Endothelial cell (in vitro differentiated cells): ENCODE results near the gene NSMCE4A. TPM values are rescaled to one million over a fixed set of nuclear protein-coding genes. Genes with fewer than 3 reads are reported as not detected.
A peak's percentile ranks its signal among the peaks of the same experiment; 100 is the strongest.
"Not testable (repeated sequence)": the region's sequence is repeated elsewhere in the genome, so short reads cannot be mapped to it uniquely, and the experiment has no call there.

Experiments used
- DNase-seq: peaks from one replicate; pipeline ENCODE4 v3.0.0; 2021; ENCODE audit warnings: low spot score
- H3K27ac Mint-ChIP-seq: one replicate; pipeline ENCODE4 v1.8.0; 2021; ENCODE audit warnings: mixed read lengths, inconsistent platforms; ENCODE audit not compliant: unreplicated experiment
- H3K27me3 Mint-ChIP-seq: one replicate; pipeline ENCODE4 v1.8.0; 2021; ENCODE audit warnings: mild to moderate bottlenecking, moderate library complexity, mixed read lengths, inconsistent platforms; ENCODE audit not compliant: unreplicated experiment
- H3K36me3 Mint-ChIP-seq: one replicate; pipeline ENCODE4 v1.8.0; 2021; ENCODE audit warnings: mild to moderate bottlenecking, low read depth, mixed read lengths, inconsistent platforms; ENCODE audit not compliant: unreplicated experiment
- H3K4me1 Mint-ChIP-seq: one replicate; pipeline ENCODE4 v1.8.0; 2021; ENCODE audit warnings: mild to moderate bottlenecking, mixed read lengths, inconsistent platforms; ENCODE audit not compliant: unreplicated experiment
- H3K4me3 Mint-ChIP-seq: one replicate; pipeline ENCODE4 v1.8.0; 2021; ENCODE audit warnings: mild to moderate bottlenecking, mixed read lengths, inconsistent platforms; ENCODE audit not compliant: unreplicated experiment
- H3K9me3 Mint-ChIP-seq: one replicate; pipeline ENCODE4 v1.8.0; 2021; ENCODE audit warnings: mixed read lengths, inconsistent platforms; ENCODE audit not compliant: unreplicated experiment
- total RNA-seq: library from RNA; stranded (reverse); fragmentation: NEBNext Ultra II Directional; extraction: Animal tissue kit (Norgen Biotek cat#: 25700); gene quantifications from one replicate; pipeline ENCODE4 v1.2.1, GENCODE V29; 2021; ENCODE audit not compliant: unreplicated experiment
- TF ChIP-seq, protein P1 (sequence below): fragments of 200-600 bp; sonication (generic); IDR thresholded peaks from one replicate; pipeline ENCODE4 v1.5.0; 2021; ENCODE audit warnings: antibody characterized with exemption; ENCODE audit not compliant: unreplicated experiment

The NSMCE4A gene
- total RNA-seq, 1 donor from 2014 or later, result 78.3 TPM

DNA sequence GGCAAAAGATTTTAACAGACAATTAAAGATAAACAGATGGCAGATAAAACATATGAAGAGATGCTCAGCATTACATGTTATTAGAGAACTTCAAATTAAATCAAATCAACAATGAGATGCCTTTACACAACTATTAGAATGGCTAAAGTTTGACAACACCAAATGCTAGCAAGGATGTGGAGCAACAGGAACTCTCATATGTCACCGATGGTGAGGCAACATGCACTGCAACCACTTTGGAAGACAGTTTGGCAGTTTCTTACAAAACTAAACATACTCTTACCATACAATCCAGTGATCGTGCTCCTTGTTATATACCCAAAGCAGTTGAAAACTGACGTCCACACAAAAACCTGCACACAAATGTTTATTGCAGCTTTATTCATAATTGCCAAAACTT is 33.5 kb downstream of the NSMCE4A start:
- TF ChIP-seq, protein P1, sequence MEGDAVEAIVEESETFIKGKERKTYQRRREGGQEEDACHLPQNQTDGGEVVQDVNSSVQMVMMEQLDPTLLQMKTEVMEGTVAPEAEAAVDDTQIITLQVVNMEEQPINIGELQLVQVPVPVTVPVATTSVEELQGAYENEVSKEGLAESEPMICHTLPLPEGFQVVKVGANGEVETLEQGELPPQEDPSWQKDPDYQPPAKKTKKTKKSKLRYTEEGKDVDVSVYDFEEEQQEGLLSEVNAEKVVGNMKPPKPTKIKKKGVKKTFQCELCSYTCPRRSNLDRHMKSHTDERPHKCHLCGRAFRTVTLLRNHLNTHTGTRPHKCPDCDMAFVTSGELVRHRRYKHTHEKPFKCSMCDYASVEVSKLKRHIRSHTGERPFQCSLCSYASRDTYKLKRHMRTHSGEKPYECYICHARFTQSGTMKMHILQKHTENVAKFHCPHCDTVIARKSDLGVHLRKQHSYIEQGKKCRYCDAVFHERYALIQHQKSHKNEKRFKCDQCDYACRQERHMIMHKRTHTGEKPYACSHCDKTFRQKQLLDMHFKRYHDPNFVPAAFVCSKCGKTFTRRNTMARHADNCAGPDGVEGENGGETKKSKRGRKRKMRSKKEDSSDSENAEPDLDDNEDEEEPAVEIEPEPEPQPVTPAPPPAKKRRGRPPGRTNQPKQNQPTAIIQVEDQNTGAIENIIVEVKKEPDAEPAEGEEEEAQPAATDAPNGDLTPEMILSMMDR, result no peak
- no peaks in the 10 kb centered on the region for H3K36me3 Mint-ChIP-seq
- H3K4me3 Mint-ChIP-seq, result no peak overlapping the region
- peaks cover 11% of the 10 kb centered on the region for H3K4me1 Mint-ChIP-seq
- no peaks in the 10 kb centered on the region for H3K9me3 Mint-ChIP-seq
- no peak overlapping the region for H3K27ac Mint-ChIP-seq
- DNase-seq, result no peak
- H3K27me3 Mint-ChIP-seq, result no peaks in the 10 kb centered on the region

DNA sequence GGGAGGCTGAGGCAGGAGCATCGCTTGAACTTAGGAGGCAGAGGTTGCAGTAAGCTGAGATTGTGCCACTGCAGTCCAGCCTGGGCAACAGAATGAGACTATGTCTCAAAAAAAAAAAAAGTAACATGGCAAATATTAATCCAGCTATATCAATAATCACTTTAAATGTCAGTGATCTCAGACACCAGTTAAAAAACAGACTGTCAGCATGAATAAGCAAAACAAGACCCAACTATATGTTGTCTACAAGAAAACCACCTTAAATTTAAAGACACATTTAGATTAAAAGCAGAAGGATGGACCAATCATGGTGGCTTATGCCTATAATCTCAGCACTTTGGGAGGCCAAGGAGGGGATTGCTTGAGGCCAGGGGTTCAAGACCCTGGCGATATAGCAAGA is 38.7 kb downstream of the NSMCE4A start:
- DNase-seq, result no peak
- Mint-ChIP-seq H3K4me1 (peaks cover 10% of the 10 kb centered on the region), H3K9me3 (no peaks in the 10 kb centered on the region), H3K4me3 (no peak overlapping the region), H3K36me3 (no peaks in the 10 kb centered on the region), H3K27me3 (peaks cover 5% of the 10 kb centered on the region), H3K27ac (no peak overlapping the region)
- TF ChIP-seq, protein P1, result no peak

DNA sequence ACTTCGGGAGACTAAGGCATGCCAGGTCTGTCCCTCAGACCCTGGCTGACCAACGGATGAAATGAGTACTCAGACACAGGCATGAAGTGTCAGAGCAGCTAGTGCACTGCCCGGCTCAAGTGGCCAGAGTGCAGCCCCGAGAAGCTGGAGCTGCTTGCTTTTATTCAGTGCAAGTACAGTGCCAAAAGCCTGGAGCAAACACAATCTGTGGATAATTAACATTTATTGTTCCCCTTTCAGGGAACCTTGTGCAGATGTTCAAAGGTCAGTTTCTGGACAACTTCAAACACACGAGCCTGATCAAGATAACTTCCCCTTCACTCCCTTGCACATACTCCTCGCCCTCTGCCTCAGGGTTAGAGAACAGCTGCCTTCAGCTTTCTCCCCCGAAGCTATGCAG is 39.3 kb downstream of the NSMCE4A start:
- Mint-ChIP-seq H3K9me3 (no peaks in the 10 kb centered on the region), H3K4me1 (peaks cover 12% of the 10 kb centered on the region), H3K4me3 (no peak overlapping the region), H3K27me3 (peaks cover 5% of the 10 kb centered on the region), H3K27ac (no peak overlapping the region), H3K36me3 (no peaks in the 10 kb centered on the region)
- TF ChIP-seq, protein P1, result no peak
- no peak for DNase-seq

DNA sequence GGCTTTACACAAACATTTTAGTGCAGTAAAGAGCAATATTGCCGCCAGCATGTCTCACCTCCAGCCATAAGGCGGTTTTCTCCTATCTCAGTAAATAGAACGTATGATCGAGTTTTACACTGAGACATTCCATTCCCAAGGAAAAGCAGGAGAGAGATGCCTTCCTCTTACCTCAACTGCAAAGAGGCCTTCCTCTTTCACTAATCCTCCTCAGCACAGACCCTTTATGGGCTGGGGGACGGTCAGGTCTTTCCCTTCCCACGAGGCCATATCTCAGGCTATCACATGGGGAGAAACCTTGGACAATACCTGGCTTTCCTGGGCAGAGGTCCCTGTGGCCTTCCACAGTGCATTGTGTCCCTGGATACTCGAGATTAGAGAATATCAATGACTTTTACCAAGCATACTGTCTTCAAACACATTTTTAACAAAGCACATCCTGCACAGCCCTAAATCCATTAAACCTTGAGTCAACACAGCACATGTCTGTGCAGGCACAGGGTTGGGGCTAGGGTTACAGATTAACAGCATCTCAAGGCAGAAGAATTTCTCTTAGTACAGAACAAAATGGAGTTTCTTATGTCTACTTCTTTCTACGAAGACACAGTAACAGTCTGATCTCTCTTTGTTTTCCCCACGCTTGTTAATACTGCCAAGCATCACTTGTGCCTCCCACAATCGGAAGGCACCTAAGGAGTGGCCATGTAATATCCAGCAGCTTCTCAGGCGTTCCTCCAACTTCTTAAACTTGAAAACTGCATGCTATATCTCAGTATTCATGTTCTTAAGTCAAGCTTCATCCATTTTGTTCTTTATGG is 44.5 kb downstream of the NSMCE4A start:
- H3K4me1 Mint-ChIP-seq, result peaks cover 26% of the 10 kb centered on the region
- H3K36me3 Mint-ChIP-seq, H3K9me3 Mint-ChIP-seq, H3K27me3 Mint-ChIP-seq, DNase-seq: not testable (repeated sequence)
- H3K27ac Mint-ChIP-seq, result peak overlapping the region; percentile 88
- peak overlapping the region; percentile 82 for H3K4me3 Mint-ChIP-seq

DNA sequence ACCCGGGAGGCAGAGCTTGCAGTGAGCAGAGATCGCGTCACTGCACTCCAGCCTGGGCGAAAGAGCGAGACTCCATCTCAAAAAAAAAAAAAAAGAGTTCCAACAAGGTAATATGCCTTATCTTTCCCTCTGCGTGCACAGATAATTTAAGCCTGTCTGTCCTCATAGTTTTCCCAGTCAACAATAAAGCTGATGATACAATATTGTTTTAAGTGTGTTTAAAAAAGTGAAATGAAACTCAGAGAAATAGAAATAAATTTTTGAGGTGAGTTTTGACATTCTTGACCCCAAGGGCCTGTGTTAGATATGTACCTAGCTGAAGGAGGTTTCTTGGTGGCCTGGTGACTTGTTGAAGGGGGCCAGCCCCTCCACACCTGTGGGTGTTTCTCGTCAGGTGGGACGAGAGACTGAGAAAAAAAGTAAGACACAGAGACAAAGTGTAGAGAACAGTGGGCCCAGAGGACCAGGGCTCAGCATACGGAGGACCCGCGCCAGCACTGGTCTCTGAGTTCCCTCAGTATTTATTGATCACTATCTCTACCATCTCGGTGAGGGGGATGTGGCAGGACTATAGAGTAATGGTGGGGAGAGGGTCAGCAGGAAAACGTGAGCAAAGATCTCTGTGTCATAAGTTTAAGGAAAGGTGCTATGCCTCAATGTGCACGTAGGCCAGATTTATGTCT is 45.3 kb downstream of the NSMCE4A start:
- Mint-ChIP-seq H3K4me3 (peak overlapping the region; percentile 82), H3K4me1 (peaks cover 29% of the 10 kb centered on the region), H3K27ac (peak overlapping the region; percentile 88)
- H3K36me3 Mint-ChIP-seq, H3K27me3 Mint-ChIP-seq, H3K9me3 Mint-ChIP-seq, DNase-seq: not testable (repeated sequence)

DNA sequence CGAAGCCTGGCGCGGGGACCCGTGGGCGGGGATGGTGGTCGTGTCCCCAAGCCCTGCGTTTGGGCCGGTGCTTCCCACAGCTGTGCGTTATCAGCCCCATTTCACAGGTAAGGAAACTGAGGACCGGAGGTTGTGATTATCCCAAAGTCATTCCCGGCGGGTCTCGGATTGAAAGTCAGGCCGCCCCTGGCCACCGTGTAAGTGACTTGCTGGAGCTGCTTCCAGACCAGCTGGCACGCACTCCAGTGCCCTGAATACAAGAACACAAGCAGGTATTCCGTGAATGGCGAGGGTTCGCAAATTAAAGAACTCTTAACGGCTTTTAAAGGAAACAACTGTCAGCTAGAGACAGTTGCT is 46.5 kb downstream of the NSMCE4A start:
- Mint-ChIP-seq H3K27ac (peak overlapping the region; percentile 70), H3K4me1 (peaks cover 29% of the 10 kb centered on the region), H3K4me3 (peak overlapping the region; percentile 82), H3K36me3 (peaks cover 5% of the 10 kb centered on the region), H3K27me3 (peaks cover 6% of the 10 kb centered on the region), H3K9me3 (no peaks in the 10 kb centered on the region)
- TF ChIP-seq, protein P1, result no peak
- no peak for DNase-seq
